GM19238 (cell line): ENCODE measurements around the gene ATP6V0A1.
A peak's percentile ranks its signal among the peaks of the same experiment; 100 is the strongest.

Experiments used
- DNase-seq: peaks from one replicate; pipeline ENCODE4 v3.0.0; 2011; ENCODE audit warnings: low spot score; ENCODE audit not compliant: insufficient read length

The ATP6V0A1 gene

DNA sequence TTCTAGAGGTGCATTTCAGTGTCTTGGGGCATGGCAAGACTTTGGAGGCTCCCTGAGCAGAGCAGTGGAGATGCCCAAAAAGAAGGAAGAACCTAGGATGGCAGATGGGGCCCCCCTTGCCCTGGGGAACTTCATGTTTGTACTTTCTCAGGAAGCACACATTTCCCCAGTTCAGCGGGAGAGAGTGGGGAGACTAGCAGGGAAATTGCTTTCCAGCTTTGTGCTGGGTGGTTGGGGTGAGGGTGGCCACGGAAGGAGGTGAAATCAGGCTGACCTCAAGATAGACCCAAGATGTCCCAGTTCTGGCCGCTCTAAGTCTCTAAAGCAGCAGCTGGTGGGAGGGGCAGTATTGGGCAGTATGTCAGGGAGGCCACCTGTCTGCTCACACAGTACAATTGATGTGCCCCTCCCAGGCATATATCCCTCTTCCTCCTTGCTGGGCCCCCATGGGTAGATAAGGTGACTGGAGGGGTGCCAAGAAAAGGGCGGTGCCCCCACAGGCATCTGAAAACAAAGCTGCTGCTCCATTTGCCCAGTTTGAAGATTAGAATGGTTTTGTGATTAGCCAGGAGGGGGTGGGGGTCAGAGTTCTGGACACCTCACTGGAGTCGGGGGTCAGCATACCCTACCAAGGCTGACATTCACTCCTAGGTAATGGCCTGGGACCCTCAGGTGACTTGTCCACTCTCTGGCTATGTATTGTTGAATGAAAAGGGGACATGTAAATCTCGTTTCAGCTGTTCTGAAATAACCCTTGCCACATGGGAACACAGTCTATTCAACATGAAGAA, 60.3 kb downstream of the ATP6V0A1 start:
- no peak for DNase-seq

DNA sequence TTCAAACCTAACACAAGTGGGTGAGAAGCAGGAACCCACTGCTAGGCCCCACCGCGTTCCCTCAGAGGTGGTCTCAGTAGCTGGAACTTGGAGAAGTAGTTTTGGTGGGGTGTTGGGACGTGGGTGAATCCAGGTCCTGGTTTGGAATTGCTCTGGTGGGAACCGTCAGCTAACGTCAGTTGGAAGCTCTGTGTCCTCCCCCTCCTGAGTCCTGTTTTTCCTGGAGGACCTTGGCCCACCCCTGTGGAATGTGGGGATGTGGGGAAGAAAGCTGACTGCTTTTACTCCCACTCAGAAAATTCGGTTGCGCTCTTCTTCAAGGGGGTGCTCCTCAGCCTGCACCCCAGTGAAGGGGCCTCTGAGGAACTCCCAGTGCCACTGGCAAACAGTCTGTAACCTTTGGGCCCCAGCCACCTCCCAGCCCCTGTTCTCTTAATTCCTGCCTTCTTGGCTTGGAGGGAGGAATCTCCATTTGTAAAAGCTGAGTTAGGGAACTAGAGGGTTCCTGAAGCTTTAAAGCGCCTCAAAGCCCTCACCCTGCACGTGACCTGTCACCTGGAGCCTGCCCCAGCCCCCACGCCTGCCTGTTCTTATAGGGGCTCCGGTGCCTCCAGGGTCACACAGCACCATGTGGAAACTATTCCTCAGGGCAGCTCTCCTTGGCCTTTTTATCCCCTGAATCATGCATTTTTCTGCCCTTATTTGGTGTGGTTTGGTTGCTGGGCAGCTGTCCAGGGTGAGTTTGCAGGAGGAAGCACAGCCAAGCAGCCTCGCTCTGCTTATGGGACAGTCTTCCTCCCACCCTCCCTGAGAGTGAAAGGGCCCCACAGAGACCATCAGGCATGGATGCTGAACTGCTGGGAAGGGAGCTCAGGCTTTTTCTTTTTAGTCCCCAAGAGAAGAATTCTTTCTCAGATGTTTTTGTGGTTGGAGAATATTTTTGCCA, 61.1 kb downstream of the ATP6V0A1 start:
- no peak for DNase-seq

DNA sequence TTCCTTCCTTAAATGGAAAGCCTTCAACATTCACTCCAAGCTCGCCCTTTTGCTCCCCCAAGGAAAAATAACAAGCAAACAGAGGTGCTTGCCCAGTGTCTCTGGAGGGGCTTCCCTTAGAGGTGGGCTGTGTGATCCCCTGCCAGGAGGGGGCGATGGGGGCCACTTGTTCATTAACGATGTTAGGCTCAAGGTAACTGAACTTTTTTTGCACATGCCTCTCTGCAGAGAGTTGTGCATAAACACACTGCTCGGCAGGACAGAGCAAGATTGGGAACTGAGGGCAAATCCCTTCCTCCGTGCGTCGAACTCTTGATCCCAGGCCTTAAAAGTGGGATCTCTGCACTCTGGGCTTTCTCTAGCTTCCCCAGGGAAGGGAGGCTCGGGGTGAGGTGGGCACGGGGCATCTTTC, 61.9 kb downstream of the ATP6V0A1 start:
- no peak for DNase-seq

DNA sequence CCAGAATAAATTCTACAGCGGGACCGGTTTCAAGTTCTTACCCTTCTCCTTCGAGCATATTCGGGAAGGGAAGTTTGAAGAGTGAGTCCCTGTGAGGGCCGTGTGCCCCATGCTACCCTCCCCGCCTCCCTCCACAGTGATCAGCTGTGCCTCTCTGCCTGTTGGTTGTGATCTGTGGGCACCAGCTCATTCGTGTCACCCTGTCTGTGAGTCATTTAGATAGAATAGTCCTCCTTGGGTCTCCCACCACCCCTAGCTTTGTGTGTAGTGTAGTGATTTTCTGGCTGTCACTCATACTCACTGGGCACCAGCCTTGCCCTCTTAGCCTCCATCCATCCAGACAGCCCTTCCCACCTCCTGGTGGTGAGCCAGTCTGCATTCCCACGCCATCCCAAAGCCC, 62.4 kb downstream of the ATP6V0A1 start:
- no peak for DNase-seq

DNA sequence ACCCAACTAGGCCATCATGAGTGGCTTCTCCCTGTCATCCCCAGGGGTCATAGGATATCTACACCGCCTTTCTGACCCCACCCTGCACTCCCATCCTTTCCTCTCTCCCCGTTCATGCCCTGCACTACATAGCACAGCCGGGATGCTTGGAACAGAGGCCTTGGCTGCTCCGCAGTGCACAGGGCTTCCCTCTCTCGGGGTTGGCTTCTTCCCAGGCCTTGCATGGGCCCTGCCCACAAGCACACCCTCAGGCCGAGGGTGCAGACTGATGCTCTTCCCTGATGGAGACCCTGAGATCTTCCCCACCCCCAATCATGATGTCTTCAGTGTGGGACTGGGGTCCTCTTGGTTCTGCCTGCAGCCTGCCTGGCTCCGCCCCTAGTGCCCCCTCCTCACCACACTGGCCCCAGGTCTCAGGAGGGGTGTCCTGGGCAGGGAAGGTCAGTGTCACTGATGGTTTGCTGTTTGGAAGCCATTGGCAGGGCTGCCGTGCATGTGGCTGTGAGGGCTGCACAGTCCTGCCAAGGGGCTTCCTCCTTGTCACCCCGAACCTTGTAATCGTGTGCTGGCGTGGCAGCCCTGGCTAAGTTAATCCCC, 63.1 kb downstream of the ATP6V0A1 start:
- DNase-seq: no peak

DNA sequence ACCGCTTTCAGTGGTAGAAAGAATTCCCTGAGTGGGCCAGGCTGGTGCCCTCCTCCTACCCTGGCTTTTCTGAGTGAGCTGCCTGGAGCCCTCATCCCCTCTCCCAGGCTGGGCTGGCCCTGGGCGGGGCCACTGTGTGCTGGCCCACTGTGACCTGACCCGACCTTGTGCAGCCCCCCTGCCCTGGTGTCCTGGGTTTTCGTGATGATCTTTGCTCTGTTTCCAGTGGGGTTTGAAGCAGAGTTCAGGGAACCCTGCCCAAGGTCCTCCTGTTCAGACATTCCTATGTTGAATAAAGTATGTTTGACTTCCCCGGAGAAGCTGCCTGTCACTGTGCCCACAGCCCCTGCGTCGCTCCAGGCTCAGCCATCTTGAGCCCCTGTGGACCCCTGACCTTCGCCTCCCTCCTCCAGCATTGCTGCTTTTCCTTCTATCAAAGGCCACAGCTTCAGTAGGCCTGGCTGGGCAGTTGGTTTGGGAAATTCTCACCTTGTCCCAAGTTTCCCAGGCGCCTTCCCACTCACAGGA, 63.6 kb downstream of the ATP6V0A1 start:
- DNase-seq: no peak

DNA sequence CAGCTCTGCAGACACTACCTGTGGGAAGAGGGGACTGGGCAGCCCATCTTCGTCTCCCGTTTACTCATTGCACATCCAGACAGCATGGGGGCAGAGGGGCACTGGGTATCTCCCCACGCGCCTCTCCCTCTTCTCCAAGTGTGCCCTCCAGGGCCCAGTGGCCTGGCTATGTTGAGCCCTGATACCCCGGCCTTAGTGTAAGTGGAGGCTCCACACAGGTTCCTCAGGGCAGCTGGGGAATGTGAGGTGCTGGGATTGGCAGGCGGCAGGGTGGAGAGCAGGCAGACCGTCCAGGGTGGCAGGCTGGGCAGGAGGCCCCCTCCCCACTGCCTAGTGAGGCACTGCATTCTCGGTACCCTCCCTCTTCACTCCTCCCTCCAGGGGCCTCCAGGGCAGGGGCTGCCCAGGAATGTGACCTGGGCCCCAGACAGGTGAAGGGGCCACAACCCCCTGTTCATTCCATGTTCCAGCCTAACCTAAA, 64.2 kb downstream of the ATP6V0A1 start:
- DNase-seq: no peak

DNA sequence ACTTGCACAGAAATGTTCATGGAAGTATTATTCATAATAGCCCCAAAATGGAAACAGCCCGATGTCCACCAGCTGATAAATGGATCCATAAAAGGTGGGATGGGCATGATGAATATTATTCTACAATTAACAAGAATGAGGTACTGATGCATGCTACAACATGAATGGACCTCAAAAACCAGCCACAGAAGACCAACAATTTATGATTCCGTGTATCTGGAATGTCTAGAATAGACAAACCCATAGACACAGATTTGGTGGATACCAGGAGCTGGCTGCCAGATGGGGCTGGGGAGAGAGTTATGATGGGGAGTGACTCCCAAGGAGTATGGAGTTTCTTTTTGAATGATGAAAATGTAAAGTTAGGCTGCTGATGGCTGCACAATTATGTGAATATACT, 66.5 kb downstream of the ATP6V0A1 start:
- DNase-seq: no peak

DNA sequence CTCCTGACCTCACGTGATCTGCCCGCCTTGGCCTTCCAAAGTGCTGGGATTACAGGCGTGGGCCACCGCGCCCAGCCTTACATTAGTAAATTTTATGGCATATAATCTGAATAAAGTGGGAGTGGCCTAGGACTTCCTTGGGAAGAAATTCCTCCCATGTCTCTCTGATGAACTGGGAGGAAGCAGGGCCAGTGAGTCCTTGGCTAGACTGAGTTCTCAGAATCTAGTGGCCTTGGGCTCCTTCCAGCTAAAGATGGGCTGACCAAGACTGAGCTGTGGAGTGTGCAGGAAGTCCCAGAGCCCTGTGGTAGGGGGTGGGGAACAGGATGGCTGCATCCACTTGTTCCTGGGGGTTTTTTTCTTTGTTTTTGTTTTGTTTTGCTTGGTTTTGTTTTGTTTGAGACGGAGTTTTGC, 67.4 kb downstream of the ATP6V0A1 start:
- DNase-seq: no peak

DNA sequence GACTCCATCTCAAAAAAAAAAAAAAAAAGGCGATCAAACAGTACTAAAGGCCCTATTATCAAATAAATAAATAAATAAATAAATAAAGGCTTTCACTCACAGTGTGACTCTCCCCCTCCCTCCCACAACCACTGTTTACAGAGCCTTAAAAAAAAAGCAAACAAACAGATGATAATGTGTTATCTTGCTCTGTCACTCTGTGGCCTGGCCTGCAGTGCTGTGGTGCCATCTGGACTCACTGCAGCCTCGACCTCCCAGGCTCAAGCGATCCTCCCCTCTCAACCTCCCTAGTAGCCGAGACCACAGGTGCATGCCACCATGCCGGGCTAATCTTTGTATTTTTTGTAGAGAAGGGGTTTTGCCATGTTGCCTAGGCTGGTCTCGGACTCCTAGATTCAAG, 69.3 kb downstream of the ATP6V0A1 start:
- no peak for DNase-seq

DNA sequence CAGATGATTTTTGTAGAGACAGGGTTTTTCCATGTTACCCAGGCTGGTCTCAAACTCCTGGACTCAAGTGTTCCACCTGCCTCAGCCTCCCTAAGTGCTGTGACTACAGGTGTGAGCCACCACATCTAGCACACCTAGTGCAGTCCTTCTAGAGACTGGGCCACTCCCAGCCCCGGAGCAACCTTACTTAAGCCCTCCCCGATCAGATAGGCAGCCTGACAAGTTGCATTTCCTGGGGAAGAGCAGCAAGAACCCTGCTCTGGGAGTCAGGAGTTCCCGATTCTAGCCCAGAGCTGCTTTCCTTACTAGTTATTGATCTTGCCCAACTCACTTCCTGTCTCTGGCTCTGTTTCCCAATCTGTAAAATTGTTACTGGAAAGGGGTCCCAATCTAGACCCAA, 70.4 kb downstream of the ATP6V0A1 start:
- DNase-seq: no peak

DNA sequence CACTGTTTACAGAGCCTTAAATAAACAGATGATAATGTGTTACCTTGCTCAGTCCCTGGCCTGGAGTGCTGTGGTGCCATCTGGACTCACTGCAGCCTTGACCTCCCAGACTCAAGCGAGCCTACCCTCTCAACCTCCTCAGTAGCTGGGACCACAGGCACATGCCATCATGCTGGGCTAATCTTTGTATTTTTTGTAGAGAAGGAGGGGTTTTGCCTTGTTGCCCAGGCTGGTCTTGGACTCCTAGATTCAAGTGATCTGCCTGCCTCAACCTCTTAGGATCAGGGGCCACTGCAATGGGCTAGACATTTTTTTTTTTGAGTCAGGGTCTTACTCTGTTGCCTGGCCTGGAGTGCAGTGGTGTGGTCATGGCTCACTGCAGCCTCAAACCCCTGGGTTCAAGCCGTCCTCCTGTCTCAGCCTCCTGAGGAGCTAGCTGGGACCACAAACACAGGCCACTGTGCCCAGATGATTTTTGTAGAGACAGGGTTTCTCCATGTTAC, 72.3 kb downstream of the ATP6V0A1 start:
- no peak for DNase-seq

DNA sequence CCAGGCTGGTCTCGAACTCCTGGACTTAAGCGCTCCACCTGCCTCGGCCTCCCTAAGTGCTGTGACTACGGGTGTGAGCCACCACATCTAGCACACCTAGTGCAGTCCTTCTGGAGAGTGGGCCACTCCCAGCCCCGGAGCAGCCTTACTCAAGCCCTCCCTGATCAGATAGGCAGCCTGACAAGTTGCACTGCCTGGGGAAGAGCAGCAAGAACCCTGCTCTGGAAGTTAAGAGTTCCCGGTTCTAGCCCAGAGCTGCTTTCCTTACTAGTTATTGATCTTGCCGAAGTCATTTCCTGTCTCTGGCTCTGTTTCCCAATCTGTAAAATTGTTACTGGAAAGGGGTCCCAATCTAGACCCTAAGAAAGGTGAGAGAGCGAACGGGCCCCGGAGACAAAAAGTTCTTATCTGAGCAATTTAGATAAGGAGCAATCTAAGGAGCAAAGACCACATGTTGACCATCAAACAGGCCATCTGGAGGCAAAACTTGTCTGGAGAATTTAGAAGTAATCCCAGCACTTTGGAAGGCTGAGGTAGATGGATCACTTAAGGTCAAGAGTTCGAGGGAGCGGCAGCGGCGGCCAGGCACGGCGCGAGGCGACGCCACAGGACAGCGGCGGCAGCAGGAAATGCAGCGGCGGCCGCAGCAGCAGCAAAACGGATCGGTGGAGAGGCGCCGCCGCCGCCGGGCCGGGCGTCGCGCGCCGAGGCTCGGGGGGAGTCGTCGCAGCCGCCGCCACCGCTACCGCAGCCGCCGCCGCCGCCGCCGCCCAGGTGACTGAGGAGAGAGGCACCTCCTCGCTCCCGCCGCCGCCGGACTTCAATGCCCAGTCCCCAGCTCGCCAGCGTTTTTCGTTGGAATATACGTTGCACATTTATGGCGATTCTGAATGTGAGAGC, 73.0 kb downstream of the ATP6V0A1 start:
- peak; percentile 36 for DNase-seq

DNA sequence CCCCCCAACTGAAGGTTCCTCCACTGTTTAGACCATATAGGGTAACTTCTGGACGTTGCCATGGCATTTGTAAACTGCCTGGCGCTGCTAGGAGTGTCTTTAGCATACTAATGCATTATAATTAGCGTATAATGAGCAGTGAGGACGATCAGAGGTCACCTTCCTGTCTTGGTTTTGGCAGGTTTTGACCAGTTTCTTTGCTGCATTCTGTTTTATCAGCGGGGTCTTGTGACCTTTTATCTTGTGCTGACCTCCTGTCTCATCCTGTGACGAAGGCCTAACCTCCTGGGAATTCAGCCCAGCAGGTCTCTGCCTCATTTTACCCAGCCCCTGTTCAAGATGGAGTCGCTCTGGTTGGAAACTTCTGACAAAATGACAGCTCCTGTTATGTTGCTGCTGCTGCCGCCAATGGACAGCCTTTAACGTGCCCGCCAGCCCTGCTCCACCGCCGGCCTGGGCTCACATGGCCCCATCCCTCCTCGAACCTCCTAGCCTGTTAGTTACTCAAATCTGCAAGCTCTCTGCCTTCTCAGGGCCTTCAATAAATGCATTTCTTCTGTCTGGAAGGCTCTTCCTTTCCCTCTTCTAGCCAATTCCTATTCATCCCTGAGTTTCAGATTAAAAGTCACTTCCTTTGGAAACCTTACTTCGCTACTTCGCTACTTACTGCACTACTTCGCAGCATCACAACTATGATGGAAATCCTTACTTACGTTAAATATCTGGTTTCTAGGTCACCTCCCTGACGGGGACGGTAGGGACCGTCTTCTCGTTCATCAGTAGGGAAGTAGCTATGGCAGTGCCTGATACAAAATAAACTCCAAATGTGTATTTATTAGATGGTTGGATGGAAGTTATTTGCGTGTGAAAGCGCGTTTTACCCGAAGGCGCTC, 76.7 kb downstream of the ATP6V0A1 start:
- DNase-seq: no peak

DNA sequence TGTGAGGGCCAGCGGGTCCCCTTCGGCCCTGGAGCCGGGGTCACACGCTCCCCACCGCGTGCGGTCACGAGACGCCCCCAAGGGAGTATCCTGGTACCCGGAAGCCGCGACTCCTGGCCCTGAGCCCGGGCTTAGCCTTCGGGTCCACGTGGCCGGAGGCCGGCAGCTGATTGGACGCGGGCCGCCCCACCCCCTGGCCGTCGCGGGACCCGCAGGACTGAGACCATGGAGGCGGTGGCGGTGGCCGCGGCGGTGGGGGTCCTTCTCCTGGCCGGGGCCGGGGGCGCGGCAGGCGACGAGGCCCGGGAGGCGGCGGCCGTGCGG, 77.3 kb downstream of the ATP6V0A1 start, which contains the start of gene NAGLU:
Gene NAGLU, plus strand, starts transcription at position 194 of the 324 bp plus-strand sequence. Its CDS starts 32 bp downstream, at position 226.
- DNase-seq: peak; percentile 100

DNA sequence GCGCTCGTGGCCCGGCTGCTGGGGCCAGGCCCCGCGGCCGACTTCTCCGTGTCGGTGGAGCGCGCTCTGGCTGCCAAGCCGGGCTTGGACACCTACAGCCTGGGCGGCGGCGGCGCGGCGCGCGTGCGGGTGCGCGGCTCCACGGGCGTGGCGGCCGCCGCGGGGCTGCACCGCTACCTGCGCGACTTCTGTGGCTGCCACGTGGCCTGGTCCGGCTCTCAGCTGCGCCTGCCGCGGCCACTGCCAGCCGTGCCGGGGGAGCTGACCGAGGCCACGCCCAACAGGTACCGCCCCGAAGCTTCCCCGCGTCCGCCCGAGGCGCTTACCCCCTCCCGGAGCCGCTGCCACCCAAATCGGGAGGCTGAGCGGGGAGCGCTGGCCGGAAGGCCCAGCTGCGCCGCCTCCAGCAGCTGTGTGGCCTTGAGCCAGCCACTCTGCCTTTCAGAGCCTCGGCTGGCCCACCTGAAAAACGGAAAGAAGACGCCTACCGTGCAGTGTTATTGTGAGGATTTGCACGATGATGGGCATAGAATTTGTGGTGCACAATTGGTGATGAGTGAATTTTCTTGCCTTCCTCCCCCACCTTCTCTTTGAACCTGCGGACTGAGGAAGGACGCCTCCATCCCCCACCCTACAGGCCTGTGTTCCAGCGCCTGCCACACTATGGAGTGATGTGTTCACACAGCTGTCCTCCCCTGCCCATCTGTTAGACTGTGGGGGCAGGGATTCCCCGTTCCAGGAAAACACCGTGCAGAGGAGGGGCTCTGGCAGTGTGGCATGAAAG, 77.9 kb downstream of the ATP6V0A1 start:
- peak; percentile 96 for DNase-seq

DNA sequence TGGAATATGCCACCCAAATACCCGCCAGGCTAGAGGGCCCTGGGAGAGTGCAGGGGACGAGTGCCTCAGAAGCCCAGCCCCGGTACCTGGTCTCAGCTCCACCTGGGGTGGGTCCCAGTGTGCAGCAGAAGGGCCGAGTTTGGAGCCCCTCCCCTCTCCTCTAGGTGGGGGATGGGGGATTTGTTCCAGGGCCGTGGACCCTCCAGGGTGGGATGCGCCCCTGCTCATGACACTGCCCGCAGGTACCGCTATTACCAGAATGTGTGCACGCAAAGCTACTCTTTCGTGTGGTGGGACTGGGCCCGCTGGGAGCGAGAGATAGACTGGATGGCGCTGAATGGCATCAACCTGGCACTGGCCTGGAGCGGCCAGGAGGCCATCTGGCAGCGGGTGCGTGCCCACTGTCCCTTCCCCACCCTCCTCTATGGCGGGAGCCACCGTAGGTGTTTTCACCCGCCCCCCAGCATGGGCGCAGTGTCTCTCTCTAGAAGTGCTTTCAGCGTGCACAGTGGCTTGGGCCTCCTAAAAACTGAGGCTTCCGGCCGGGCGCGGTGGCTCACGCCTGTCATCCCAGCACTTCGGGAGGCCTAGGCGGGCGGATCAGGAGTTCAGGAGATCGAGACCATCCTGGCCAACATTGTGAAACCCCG, 78.6 kb downstream of the ATP6V0A1 start:
- DNase-seq: no peak

DNA sequence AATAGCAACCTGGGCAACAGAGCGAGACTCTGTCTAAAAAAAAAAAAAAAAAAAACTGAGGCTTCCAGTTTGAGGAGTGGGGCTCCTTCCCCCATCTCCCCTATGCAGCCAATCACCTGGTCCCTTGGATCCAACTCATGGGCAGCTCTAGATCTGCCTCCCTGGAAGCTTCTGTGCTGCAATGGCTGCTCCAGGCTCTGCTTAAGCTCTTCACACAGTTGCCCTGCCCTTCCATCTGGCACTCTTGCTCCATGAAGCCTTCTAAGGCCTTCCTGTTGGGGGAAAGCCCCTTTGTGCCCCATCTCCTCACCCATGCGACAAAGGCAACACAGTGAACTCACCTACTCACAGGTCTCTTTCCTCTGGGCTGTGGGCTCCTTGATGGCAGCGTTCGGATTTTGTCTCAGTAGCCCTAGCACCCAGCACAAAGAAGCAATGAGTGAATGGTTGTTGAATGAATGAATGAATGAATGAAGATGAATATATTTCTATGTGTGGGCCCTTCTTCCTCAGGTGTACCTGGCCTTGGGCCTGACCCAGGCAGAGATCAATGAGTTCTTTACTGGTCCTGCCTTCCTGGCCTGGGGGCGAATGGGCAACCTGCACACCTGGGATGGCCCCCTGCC, 79.3 kb downstream of the ATP6V0A1 start:
- no peak for DNase-seq
